ENCODE results near the gene BIN1. TPM values are rescaled to one million over a fixed set of nuclear protein-coding genes. Genes with fewer than 3 reads are reported as not detected.

The BIN1 gene
- total RNA-seq, 1 experiment from 2014 or later, result 31.8 TPM

DNA sequence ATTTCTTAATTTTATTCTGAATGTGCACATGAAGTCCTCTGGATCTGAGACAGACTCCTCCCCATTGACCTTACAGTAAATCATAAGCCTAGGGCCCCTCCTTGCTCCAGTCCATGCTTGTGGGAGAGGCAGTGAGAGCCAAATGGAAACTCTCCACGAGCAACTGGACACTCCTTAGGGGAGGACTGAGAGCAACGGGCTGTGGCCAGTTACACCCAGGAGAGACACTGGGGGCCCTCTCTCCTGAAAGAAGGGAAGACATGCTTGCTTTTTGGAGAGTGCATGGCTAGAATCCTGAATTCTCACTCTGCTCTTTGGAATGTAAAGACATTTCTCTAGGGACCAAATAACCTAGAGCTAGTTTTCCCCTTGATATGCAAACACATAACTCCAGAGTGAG is 49.0 kb upstream of the BIN1 start:
- Histone ChIP-seq H3K4me2 (ENCODE audit: low read length) (no peak overlapping the region), H3K27ac (ENCODE audit: low read depth, low read length) (no peak overlapping the region), H2AFZ (ENCODE audit: low read depth, low read length, poor library complexity, severe bottlenecking) (no peak overlapping the region), H3K79me2 (ENCODE audit: insufficient read depth, low read length) (no peaks in the 10 kb centered on the region), H3K36me3 (ENCODE audit: control insufficient read depth in 1 of 2, insufficient read depth in 2 of 2, low read length in 2 of 2) (no peaks in the 10 kb centered on the region), H3K4me1 (ENCODE audit: control insufficient read depth in 1 of 2, insufficient read depth in 2 of 2, low read length in 2 of 2) (peaks cover 3 to 9% of the 10 kb centered on the region in 2 experiments; a peak in 2 of 4 replicates), H3K9ac (ENCODE audit: low read length) (no peak overlapping the region), H3K27me3 (ENCODE audit: insufficient read depth, low read length) (no peaks in the 10 kb centered on the region), H3K4me3 (replicated peaks in 1 of 2; ENCODE audit: low read depth in 1 of 2, low read length in 2 of 2) (no peak overlapping the region), H3K9me2 (ENCODE audit: insufficient read depth) (no peaks in the 10 kb centered on the region), H3K9me3 (ENCODE audit: control insufficient read depth in 1 of 2, insufficient read depth in 1 of 2, low read depth in 1 of 2, low read length in 2 of 2) (no peaks in the 10 kb centered on the region), H4K20me1 (ENCODE audit: insufficient read depth) (no peaks in the 10 kb centered on the region)
- intact Hi-C loops (cut with micrococcal nuclease), result no loop called here
- no peak for DNase-seq (ENCODE audit: low read depth, low spot score)
- no peak for ATAC-seq
- ChIA-PET RAD21 (ENCODE audit: low non-redundant PET in 1 of 2, low total read pairs in 2 of 2, uncharacterized antibody in 2 of 2, unreplicated experiment in 2 of 2) (no interaction called here), POLR2A (no interaction called here), CTCF (no interaction called here)
- BruUV-seq (replicated peaks), result no TSS peak
- no peak for TF ChIP-seq YY1 (IDR thresholded peaks at IDR 0.05; ENCODE audit: extremely low read depth, insufficient replicate concordance, low read depth, low read length)
- no peak for TF ChIP-seq ZFX (IDR thresholded peaks at IDR 0.05)
- no peak for TF ChIP-seq CEBPB (IDR thresholded peaks at IDR 0.05; ENCODE audit: low read depth)
- no peak for TF ChIP-seq POLR2A (IDR thresholded peaks at IDR 0.05; ENCODE audit: borderline replicate concordance, extremely low read depth, insufficient read depth, insufficient read length)
- TF ChIP-seq SRF (IDR thresholded peaks at IDR 0.05; ENCODE audit: low read depth), result no peak
- TF ChIP-seq ELF1 (IDR thresholded peaks at IDR 0.05; ENCODE audit: borderline replicate concordance, low read depth), result no peak
- TF ChIP-seq RAD21 (IDR thresholded peaks at IDR 0.05; ENCODE audit: low read depth), result no peak
- no peak for TF ChIP-seq CBX3 (IDR thresholded peaks at IDR 0.05; ENCODE audit: low read depth)
- TF ChIP-seq EGR1 (IDR thresholded peaks at IDR 0.05; ENCODE audit: low read depth), result no peak
- no peak for TF ChIP-seq JUND (IDR thresholded peaks at IDR 0.05)
- no peak for TF ChIP-seq TCF7L2 (IDR thresholded peaks at IDR 0.05; ENCODE audit: borderline replicate concordance, extremely low read depth, insufficient read depth, insufficient read length)
- no peak for TF ChIP-seq ZNF274 (IDR thresholded peaks at IDR 0.05; ENCODE audit: low read depth, low read length)
- TF ChIP-seq, protein P1, sequence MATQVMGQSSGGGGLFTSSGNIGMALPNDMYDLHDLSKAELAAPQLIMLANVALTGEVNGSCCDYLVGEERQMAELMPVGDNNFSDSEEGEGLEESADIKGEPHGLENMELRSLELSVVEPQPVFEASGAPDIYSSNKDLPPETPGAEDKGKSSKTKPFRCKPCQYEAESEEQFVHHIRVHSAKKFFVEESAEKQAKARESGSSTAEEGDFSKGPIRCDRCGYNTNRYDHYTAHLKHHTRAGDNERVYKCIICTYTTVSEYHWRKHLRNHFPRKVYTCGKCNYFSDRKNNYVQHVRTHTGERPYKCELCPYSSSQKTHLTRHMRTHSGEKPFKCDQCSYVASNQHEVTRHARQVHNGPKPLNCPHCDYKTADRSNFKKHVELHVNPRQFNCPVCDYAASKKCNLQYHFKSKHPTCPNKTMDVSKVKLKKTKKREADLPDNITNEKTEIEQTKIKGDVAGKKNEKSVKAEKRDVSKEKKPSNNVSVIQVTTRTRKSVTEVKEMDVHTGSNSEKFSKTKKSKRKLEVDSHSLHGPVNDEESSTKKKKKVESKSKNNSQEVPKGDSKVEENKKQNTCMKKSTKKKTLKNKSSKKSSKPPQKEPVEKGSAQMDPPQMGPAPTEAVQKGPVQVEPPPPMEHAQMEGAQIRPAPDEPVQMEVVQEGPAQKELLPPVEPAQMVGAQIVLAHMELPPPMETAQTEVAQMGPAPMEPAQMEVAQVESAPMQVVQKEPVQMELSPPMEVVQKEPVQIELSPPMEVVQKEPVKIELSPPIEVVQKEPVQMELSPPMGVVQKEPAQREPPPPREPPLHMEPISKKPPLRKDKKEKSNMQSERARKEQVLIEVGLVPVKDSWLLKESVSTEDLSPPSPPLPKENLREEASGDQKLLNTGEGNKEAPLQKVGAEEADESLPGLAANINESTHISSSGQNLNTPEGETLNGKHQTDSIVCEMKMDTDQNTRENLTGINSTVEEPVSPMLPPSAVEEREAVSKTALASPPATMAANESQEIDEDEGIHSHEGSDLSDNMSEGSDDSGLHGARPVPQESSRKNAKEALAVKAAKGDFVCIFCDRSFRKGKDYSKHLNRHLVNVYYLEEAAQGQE (IDR thresholded peaks at IDR 0.05; ENCODE audit: low read depth), result no peak
- TF ChIP-seq, protein P2, sequence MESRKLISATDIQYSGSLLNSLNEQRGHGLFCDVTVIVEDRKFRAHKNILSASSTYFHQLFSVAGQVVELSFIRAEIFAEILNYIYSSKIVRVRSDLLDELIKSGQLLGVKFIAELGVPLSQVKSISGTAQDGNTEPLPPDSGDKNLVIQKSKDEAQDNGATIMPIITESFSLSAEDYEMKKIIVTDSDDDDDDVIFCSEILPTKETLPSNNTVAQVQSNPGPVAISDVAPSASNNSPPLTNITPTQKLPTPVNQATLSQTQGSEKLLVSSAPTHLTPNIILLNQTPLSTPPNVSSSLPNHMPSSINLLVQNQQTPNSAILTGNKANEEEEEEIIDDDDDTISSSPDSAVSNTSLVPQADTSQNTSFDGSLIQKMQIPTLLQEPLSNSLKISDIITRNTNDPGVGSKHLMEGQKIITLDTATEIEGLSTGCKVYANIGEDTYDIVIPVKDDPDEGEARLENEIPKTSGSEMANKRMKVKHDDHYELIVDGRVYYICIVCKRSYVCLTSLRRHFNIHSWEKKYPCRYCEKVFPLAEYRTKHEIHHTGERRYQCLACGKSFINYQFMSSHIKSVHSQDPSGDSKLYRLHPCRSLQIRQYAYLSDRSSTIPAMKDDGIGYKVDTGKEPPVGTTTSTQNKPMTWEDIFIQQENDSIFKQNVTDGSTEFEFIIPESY (IDR thresholded peaks at IDR 0.05; ENCODE audit: extremely low read depth, insufficient replicate concordance, low read length), result no peak
- no peak for TF ChIP-seq EZH2phosphoT487 (IDR thresholded peaks at IDR 0.05; ENCODE audit: borderline replicate concordance)
- TF ChIP-seq SIN3A (IDR thresholded peaks at IDR 0.05; ENCODE audit: low read depth), result no peak
